Measurements from ENCODE around the gene CTXN1.

- TF ChIP-seq POLR2A (IDR thresholded peaks at IDR 0.05) (no peak), CTCF (IDR thresholded peaks at IDR 0.05) (no peak)
Observed at GRCh38 chr19:7975037-7975436, 49.1 kb upstream of the CTXN1 start.

Measured in thyroid gland (tissue), 4 donors.